H1 (cell line): ENCODE data around the gene KCNMA1. TPM values are rescaled to one million over a fixed set of nuclear protein-coding genes. Genes with fewer than 3 reads are reported as not detected.

Experiments used
- CTCF ChIA-PET: fragments of 300-600 bp; sonication (Branson Sonifier 250); formaldehyde crosslinking; loops from one replicate; lab custom pipeline; 2021; ENCODE audit not compliant: partially characterized antibody; lab: Charles Lee
- POLR2A ChIA-PET: fragments of 300-600 bp; sonication (Branson Sonifier 250); formaldehyde crosslinking; loops from one replicate; lab custom pipeline; 2021; ENCODE audit warnings: inconsistent platforms; ENCODE audit not compliant: partially characterized antibody; lab: Charles Lee
- DNase-seq, 2 experiments: peaks; one replicate each; pipeline versions ENCODE4 v3.0.0 to v3.0.0-alpha.2; 2010 to 2022; ENCODE audit warnings: low spot score in 2 of 2, low read depth in 1 of 2, mixed read lengths in 1 of 2
- FAIRE-seq: peaks from 2 replicates; lab custom pipeline; 2011; peaks lifted over from hg19 to GRCh38; lab: Jason Lieb, UNC
- H2AFZ ChIP-seq: 2 replicates; pipeline ENCODE4 v1.8.1; 2012; ENCODE audit warnings: low read length, inconsistent platforms
- H2AK5ac ChIP-seq: 2 replicates; pipeline ENCODE4 v1.6.1; 2013; ENCODE audit warnings: low read depth, low read length
- H2BK120ac ChIP-seq: replicated peaks from 2 replicates; pipeline ENCODE3; 2013; ENCODE audit warnings: low read depth, low read length, inconsistent platforms
- H2BK12ac ChIP-seq: 2 replicates; pipeline ENCODE4 v1.6.1; 2013; ENCODE audit warnings: low read depth, low read length
- H2BK15ac ChIP-seq: 2 replicates; pipeline ENCODE4 v1.6.1; 2013; ENCODE audit warnings: low read length
- H2BK20ac ChIP-seq: 2 replicates; pipeline ENCODE4 v1.6.1; 2013; ENCODE audit warnings: low read length
- H2BK5ac ChIP-seq: 2 replicates; pipeline ENCODE4 v1.6.1; 2013; ENCODE audit warnings: low read depth, low read length
- H3K14ac ChIP-seq: 2 replicates; pipeline ENCODE4 v1.6.1; 2013; ENCODE audit warnings: inconsistent platforms; ENCODE audit not compliant: insufficient read length
- H3K18ac ChIP-seq: 2 replicates; pipeline ENCODE4 v1.6.1; 2013; ENCODE audit warnings: low read length; ENCODE audit errors: extremely low read depth
- H3K23ac ChIP-seq: 2 replicates; pipeline ENCODE4 v1.6.1; 2013; ENCODE audit warnings: inconsistent platforms; ENCODE audit not compliant: insufficient read length
- H3K23me2 ChIP-seq: 2 replicates; pipeline ENCODE4 v1.6.1; 2013; ENCODE audit warnings: low read depth, low read length
- H3K27ac ChIP-seq: 2 replicates; pipeline ENCODE4 v1.6.1; 2011; ENCODE audit warnings: low read depth, low read length, inconsistent platforms
- H3K27me3 ChIP-seq, 4 experiments: replicated peaks in 1 of 4; 1 replicate in 1 of 4; 2 replicates in 3 of 4; pipeline versions ENCODE4 v1.6.1 to v1.8.1; 2011 to 2013; ENCODE audit warnings: low read length in 3 of 4, mild to moderate bottlenecking in 3 of 4, inconsistent platforms in 2 of 4, mixed read lengths in 2 of 4, moderate library complexity in 1 of 4; ENCODE audit not compliant: control insufficient read depth in 3 of 4, insufficient read depth in 3 of 4; ENCODE audit errors: extremely low read depth in 1 of 4
- H3K36me3 ChIP-seq, 4 experiments: 2 replicates each; pipeline versions ENCODE4 v1.6.1 to v1.8.1; 2011 to 2013; ENCODE audit warnings: mild to moderate bottlenecking in 4 of 4, low read length in 3 of 4, moderate library complexity in 2 of 4, control low read depth in 1 of 4, inconsistent platforms in 1 of 4; ENCODE audit not compliant: insufficient read depth in 4 of 4, control insufficient read depth in 2 of 4
- H3K4ac ChIP-seq: replicated peaks from 2 replicates; pipeline ENCODE3; 2013; ENCODE audit warnings: low read length, low read depth, mixed read lengths, inconsistent platforms; ENCODE audit not compliant: insufficient read length
- H3K4me1 ChIP-seq, 4 experiments: replicated peaks in 1 of 4; 1 replicate in 1 of 4; 2 replicates in 3 of 4; pipeline versions ENCODE4 v1.6.1 to v1.8.1; 2011 to 2013; ENCODE audit warnings: low read length in 3 of 4, inconsistent platforms in 2 of 4, mixed read lengths in 1 of 4; ENCODE audit not compliant: insufficient read depth in 4 of 4, control insufficient read depth in 3 of 4
- H3K4me2 ChIP-seq, 2 experiments: 2 replicates each; pipeline versions ENCODE4 v1.6.1 to v1.8.1; 2011 to 2013; ENCODE audit warnings: low read depth in 2 of 2, low read length in 2 of 2, control low read depth in 1 of 2, inconsistent platforms in 1 of 2, mild to moderate bottlenecking in 1 of 2; ENCODE audit not compliant: insufficient read depth in 1 of 2
- H3K4me3 ChIP-seq, 4 experiments: fragments of 200-600, 300-600 bp in 1 of 4; sonication (generic), shearing (Covaris generic), sonication (Bioruptor Twin) in 1 of 4; 2 replicates each; pipeline versions ENCODE4 v1.5.1 to v1.8.1; 2011 to 2016; ENCODE audit warnings: low read length in 4 of 4, low read depth in 3 of 4, control low read depth in 2 of 4, inconsistent platforms in 2 of 4, mild to moderate bottlenecking in 2 of 4, mixed read lengths in 1 of 4, moderate library complexity in 1 of 4; ENCODE audit not compliant: insufficient read depth in 2 of 4; ENCODE audit errors: extremely low read depth in 1 of 4
- H3K56ac ChIP-seq: replicated peaks from 2 replicates; pipeline ENCODE3; 2013; ENCODE audit warnings: low read depth, mild to moderate bottlenecking, mixed read lengths, low read length, inconsistent platforms; ENCODE audit not compliant: insufficient read length
- H3K79me1 ChIP-seq: 2 replicates; pipeline ENCODE4 v1.6.1; 2013; ENCODE audit warnings: low read depth, low read length, control low read depth
- H3K79me2 ChIP-seq, 2 experiments: 2 replicates each; pipeline versions ENCODE4 v1.6.1 to v1.8.1; 2012 to 2013; ENCODE audit warnings: low read length in 2 of 2, mild to moderate bottlenecking in 2 of 2, inconsistent platforms in 1 of 2; ENCODE audit not compliant: insufficient read depth in 2 of 2, control insufficient read depth in 1 of 2
- H3K9ac ChIP-seq, 4 experiments: replicated peaks in 1 of 4; 1 replicate in 1 of 4; 2 replicates in 3 of 4; pipeline versions ENCODE4 v1.6.1 to v1.8.1; 2011 to 2013; ENCODE audit warnings: low read depth in 3 of 4, low read length in 3 of 4, control low read depth in 2 of 4, mild to moderate bottlenecking in 2 of 4, moderate library complexity in 2 of 4, inconsistent platforms in 1 of 4; ENCODE audit errors: extremely low read depth in 1 of 4
- H3K9me3 ChIP-seq, 2 experiments: 2 replicates each; pipeline versions ENCODE4 v1.6.1 to v1.8.1; 2012 to 2013; ENCODE audit warnings: mild to moderate bottlenecking in 2 of 2, moderate library complexity in 2 of 2, control low read depth in 1 of 2, inconsistent platforms in 1 of 2, low read depth in 1 of 2, low read length in 1 of 2, mixed read lengths in 1 of 2; ENCODE audit not compliant: insufficient read depth in 2 of 2
- H4K20me1 ChIP-seq, 2 experiments: replicated peaks in 1 of 2; 2 replicates each; pipeline versions ENCODE3 to v1.8.1; 2011 to 2013; ENCODE audit warnings: inconsistent platforms in 2 of 2, low read length in 2 of 2, mild to moderate bottlenecking in 1 of 2; ENCODE audit not compliant: insufficient read depth in 2 of 2, control insufficient read depth in 1 of 2
- H4K5ac ChIP-seq: 2 replicates; pipeline ENCODE4 v1.6.1; 2013; ENCODE audit warnings: low read length, low read depth, mixed read lengths, inconsistent platforms; ENCODE audit not compliant: insufficient read length
- H4K8ac ChIP-seq: 2 replicates; pipeline ENCODE4 v1.8.0; 2013; ENCODE audit warnings: mild to moderate bottlenecking, moderate library complexity, low read length, inconsistent platforms; ENCODE audit not compliant: insufficient read depth; ENCODE audit errors: extremely low read depth
- H4K91ac ChIP-seq: replicated peaks from 2 replicates; pipeline ENCODE3; 2013; ENCODE audit warnings: low read length, mixed read lengths, inconsistent platforms; ENCODE audit not compliant: insufficient read length
- BACH1 ChIP-seq: IDR thresholded peaks from 2 replicates; pipeline ENCODE4 v1.6.1; 2012; ENCODE audit warnings: low read length, improper control_type of control experiment
- BCL11A ChIP-seq, 2 experiments: IDR thresholded peaks; one replicate each; pipeline ENCODE4 v1.6.1; 2011; ENCODE audit warnings: low read depth in 2 of 2, low read length in 2 of 2, mild to moderate bottlenecking in 2 of 2
- CEBPB ChIP-seq: IDR thresholded peaks from 2 replicates; pipeline ENCODE4 v1.6.1; 2012; ENCODE audit warnings: low read depth, low read length
- CREB1 ChIP-seq: IDR thresholded peaks from 2 replicates; pipeline ENCODE4 v1.6.1; 2012; ENCODE audit warnings: inconsistent platforms
- SP2 ChIP-seq: IDR thresholded peaks from 2 replicates; pipeline ENCODE4 v1.6.1; 2012; ENCODE audit warnings: mild to moderate bottlenecking, low read length, inconsistent platforms
- SP4 ChIP-seq: IDR thresholded peaks from 2 replicates; pipeline ENCODE4 v1.6.1; 2012; ENCODE audit warnings: low read length, inconsistent platforms
- YY1 ChIP-seq: IDR thresholded peaks from 2 replicates; pipeline ENCODE4 v1.6.1; 2011; ENCODE audit warnings: low read depth, mild to moderate bottlenecking, low read length
- WGBS, 2 experiments: shearing (Covaris generic) in 1 of 2; methylation state at CpG; one replicate each; pipeline versions ENCODE4 v1.1.6 to v1.1.7; 2013 to 2015; ENCODE audit warnings: low lambda C conversion rate in 2 of 2, mixed read lengths in 2 of 2, inconsistent platforms in 1 of 2, low coverage in 1 of 2, missing lambda C conversion rate in 1 of 2; ENCODE audit not compliant: insufficient replicate concordance in 2 of 2, insufficient coverage in 1 of 2, insufficient read length in 1 of 2; ENCODE audit errors: extremely low coverage in 1 of 2, missing lambda C conversion rate in 1 of 2; 5-methylcytosine and 5-hydroxymethylcytosine counted together
- polyA plus RNA-seq, 7 experiments: library from polyadenylated mRNA; depleted of rRNA in 3 of 7; stranded (reverse) in 5 of 7; unstranded in 2 of 7; fragments of >200 nt in 5 of 7; fragments of 200-250 nt in 2 of 7; gene quantifications; 1 replicate in 5 of 7; 2 replicates in 1 of 7; 4 replicates in 1 of 7; pipeline versions ENCODE4 v1.2.1 to v1.2.3, GENCODE V29; 2011 to 2013; ENCODE audit warnings: missing spikeins in 2 of 7, mixed read lengths in 2 of 7
- total RNA-seq: library from RNA; stranded (reverse); fragmentation: NEBNext Ultra II Directional; extraction: Animal tissue kit (Norgen Biotek cat#: 25700); gene quantifications from 2 replicates; pipeline ENCODE4 v1.2.1, GENCODE V29; 2021
- TF ChIP-seq, protein P1 (sequence below): IDR thresholded peaks from 2 replicates; pipeline ENCODE4 v1.6.1; 2011; ENCODE audit warnings: low read depth, mild to moderate bottlenecking, low read length; ENCODE audit not compliant: insufficient read depth
- TF ChIP-seq, protein P2 (sequence below): IDR thresholded peaks from 2 replicates; pipeline ENCODE4 v1.6.1; 2012; ENCODE audit warnings: low read length, inconsistent platforms

The KCNMA1 gene
- total and polyA plus RNA-seq, 2 of the 8 experiments (the other 6 are each of a cell fraction or from before 2014, with no cell fraction given), result 10.2 to 11.1 TPM

- Histone ChIP-seq H4K20me1 (no peaks in the 10 kb centered on the region), H4K8ac (peak overlapping the region; percentile 69; the same call in 1 of the 2 replicates), H3K4me3 (no peak overlapping the region), H2BK20ac (no peak overlapping the region), H3K36me3 (no peaks in the 10 kb centered on the region), H2BK120ac (no peak overlapping the region), H3K4me1 (no peaks in the 10 kb centered on the region), H2BK12ac (no peak overlapping the region), H3K27me3 (no peaks in the 10 kb centered on the region), H3K18ac (no peak overlapping the region), H3K14ac (no peak overlapping the region), H2AK5ac (no peak overlapping the region), H3K23ac (no peak overlapping the region), H2AFZ (no peak overlapping the region), H2BK5ac (no peak overlapping the region), H3K27ac (no peak overlapping the region), H4K91ac (no peak overlapping the region), H3K9ac (no peak overlapping the region), H3K4me2 (no peak overlapping the region), H2BK15ac (no peak overlapping the region), H3K9me3 (no peaks in the 10 kb centered on the region), H3K23me2 (no peaks in the 10 kb centered on the region), H3K56ac (no peak overlapping the region), H4K5ac (no peak overlapping the region), H3K4ac (no peak overlapping the region), H3K79me2 (no peaks in the 10 kb centered on the region), H3K79me1 (no peaks in the 10 kb centered on the region)
- FAIRE-seq, result no peak
- TF ChIP-seq, protein P1, sequence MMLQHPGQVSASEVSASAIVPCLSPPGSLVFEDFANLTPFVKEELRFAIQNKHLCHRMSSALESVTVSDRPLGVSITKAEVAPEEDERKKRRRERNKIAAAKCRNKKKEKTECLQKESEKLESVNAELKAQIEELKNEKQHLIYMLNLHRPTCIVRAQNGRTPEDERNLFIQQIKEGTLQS, result no peak
- TF ChIP-seq, protein P2, sequence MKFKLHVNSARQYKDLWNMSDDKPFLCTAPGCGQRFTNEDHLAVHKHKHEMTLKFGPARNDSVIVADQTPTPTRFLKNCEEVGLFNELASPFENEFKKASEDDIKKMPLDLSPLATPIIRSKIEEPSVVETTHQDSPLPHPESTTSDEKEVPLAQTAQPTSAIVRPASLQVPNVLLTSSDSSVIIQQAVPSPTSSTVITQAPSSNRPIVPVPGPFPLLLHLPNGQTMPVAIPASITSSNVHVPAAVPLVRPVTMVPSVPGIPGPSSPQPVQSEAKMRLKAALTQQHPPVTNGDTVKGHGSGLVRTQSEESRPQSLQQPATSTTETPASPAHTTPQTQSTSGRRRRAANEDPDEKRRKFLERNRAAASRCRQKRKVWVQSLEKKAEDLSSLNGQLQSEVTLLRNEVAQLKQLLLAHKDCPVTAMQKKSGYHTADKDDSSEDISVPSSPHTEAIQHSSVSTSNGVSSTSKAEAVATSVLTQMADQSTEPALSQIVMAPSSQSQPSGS, result no peak
- TF ChIP-seq SP2 (no peak), YY1 (no peak), SP4 (no peak), BCL11A (IDR thresholded peaks at IDR 0.05; ENCODE audit: low read depth in 2 of 2, low read length in 2 of 2) (no peak), CEBPB (no peak), CREB1 (no peak), BACH1 (no peak)
- WGBS, 2 experiments, result 89% methylated on average over 7 of the region's 7 CpGs; no CpG with 5 or more reads in 1 of the 2 experiments
- CTCF ChIA-PET, result interaction anchor here (0.9 to 1.2 kb wide), 5 partner anchors 12 to 203 kb away, joined by 3 to 5 read pairs (median 3); no protein-coding TSS in a partner anchor
- no peak for DNase-seq
- POLR2A ChIA-PET, result no interaction called here
These were observed 43.7 kb downstream of the KCNMA1 start for GRCh38 chr10:77593771-77594470.
